GM12872 (cell line): ENCODE measurements around the gene DNAJA2.

ENCODE experiments used
- CTCF ChIP-seq: IDR thresholded peaks from 3 replicates; pipeline ENCODE4 v1.5.1; 2011; ENCODE audit warnings: low read depth, mild to moderate bottlenecking, low read length, moderate library complexity; ENCODE audit not compliant: insufficient read depth

DNAJA2 gene

GRCh38 chr16:46923513-46924295 lies 49.8 kb downstream of the DNAJA2 start:
- no peak for TF ChIP-seq CTCF

GRCh38 chr16:46922239-46922638 lies 51.2 kb downstream of the DNAJA2 start:
- no peak for TF ChIP-seq CTCF

- no peak for TF ChIP-seq CTCF
Observed at GRCh38 chr16:46920402-46921068, 52.9 kb downstream of the DNAJA2 start.

- TF ChIP-seq CTCF, result peak; percentile 61
Observed at GRCh38 chr16:46918905-46919792, 54.3 kb downstream of the DNAJA2 start.

- no peak for TF ChIP-seq CTCF
Observed at GRCh38 chr16:46918400-46918799, 55.1 kb downstream of the DNAJA2 start.

GRCh38 chr16:46916980-46917379 lies 56.5 kb downstream of the DNAJA2 start:
- TF ChIP-seq CTCF, result no peak

GRCh38 chr16:46915483-46916025 lies 57.9 kb downstream of the DNAJA2 start:
- TF ChIP-seq CTCF, result no peak
